ENCODE results near the gene IDH2.

The IDH2 gene

GRCh38 chr15:90080818-90081393 is 21.4 kb downstream of the IDH2 start:
- in situ Hi-C loops (cut with HindIII; ENCODE audit: low sequenced_read_pairs): no loop called here
- no peak overlapping the region for H3K4me3 ChIP-seq (ENCODE audit: low read depth, low read length)
- TF ChIP-seq CTCF (IDR thresholded peaks at IDR 0.05; ENCODE audit: low read depth, low read length, missing control alignments): no peak
- DNase-seq (ENCODE audit: low read depth): no peak

- DNase-seq (ENCODE audit: low read depth): no peak
- no peak for TF ChIP-seq CTCF (IDR thresholded peaks at IDR 0.05; ENCODE audit: low read depth, low read length, missing control alignments)
- in situ Hi-C loops (cut with HindIII; ENCODE audit: low sequenced_read_pairs): no loop called here
- H3K4me3 ChIP-seq (ENCODE audit: low read depth, low read length): no peak overlapping the region
These were observed 21.9 kb downstream of the IDH2 start for GRCh38 chr15:90080458-90080755.

- in situ Hi-C loops (cut with HindIII; ENCODE audit: low sequenced_read_pairs): no loop called here
- H3K4me3 ChIP-seq (ENCODE audit: low read depth, low read length): no peak overlapping the region
- no peak for TF ChIP-seq CTCF (IDR thresholded peaks at IDR 0.05; ENCODE audit: low read depth, low read length, missing control alignments)
- no peak for DNase-seq (ENCODE audit: low read depth)
These were observed 22.4 kb downstream of the IDH2 start for GRCh38 chr15:90079619-90080457.

- no peak for TF ChIP-seq CTCF (IDR thresholded peaks at IDR 0.05; ENCODE audit: low read depth, low read length, missing control alignments)
- no peak for DNase-seq (ENCODE audit: low read depth)
- in situ Hi-C loops (cut with HindIII; ENCODE audit: low sequenced_read_pairs): no loop called here
- no peak overlapping the region for H3K4me3 ChIP-seq (ENCODE audit: low read depth, low read length)
These were observed 23.3 kb downstream of the IDH2 start for GRCh38 chr15:90078965-90079364.

GRCh38 chr15:90076716-90077115 is 25.6 kb downstream of the IDH2 start:
- in situ Hi-C loops (cut with HindIII; ENCODE audit: low sequenced_read_pairs): no loop called here
- no peak overlapping the region for H3K4me3 ChIP-seq (ENCODE audit: low read depth, low read length)
- no peak for DNase-seq (ENCODE audit: low read depth)
- no peak for TF ChIP-seq CTCF (IDR thresholded peaks at IDR 0.05; ENCODE audit: low read depth, low read length, missing control alignments)

- DNase-seq (ENCODE audit: low read depth): peak; percentile 26
- in situ Hi-C loops (cut with HindIII; ENCODE audit: low sequenced_read_pairs): no loop called here
- TF ChIP-seq CTCF (IDR thresholded peaks at IDR 0.05; ENCODE audit: low read depth, low read length, missing control alignments): no peak
- no peak overlapping the region for H3K4me3 ChIP-seq (ENCODE audit: low read depth, low read length)
These were observed 26.6 kb downstream of the IDH2 start for GRCh38 chr15:90075420-90076289.
